Right kidney (tissue), 1 donor: ENCODE results near the gene ERCC3.
"Not testable (repeated sequence)": the region's sequence is repeated elsewhere in the genome, so short reads cannot be mapped to it uniquely, and the experiment has no call there.

ENCODE experiments used
- DNase-seq: peaks from one replicate; pipeline ENCODE4 v3.0.0-alpha.2; 2016

Gene ERCC3

DNA sequence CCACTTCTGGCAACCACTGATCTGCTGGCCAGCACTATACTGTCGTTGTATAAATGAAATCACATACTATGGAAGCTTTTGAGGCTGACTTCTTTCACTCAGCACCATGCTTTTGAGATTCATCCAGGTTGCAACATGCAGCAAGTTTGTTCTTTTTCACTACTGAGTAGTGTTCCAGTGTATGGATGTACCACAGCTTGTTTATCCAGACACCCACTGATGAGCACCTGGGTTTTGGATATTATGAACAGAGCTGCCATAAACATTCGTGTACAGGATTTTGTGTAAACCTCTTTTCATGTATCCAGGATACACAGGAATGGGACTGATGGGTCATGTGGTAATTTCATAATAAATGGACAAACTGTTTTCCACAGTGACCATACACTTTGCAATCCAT, 10.7 kb downstream of the ERCC3 start:
- no peak for DNase-seq

DNA sequence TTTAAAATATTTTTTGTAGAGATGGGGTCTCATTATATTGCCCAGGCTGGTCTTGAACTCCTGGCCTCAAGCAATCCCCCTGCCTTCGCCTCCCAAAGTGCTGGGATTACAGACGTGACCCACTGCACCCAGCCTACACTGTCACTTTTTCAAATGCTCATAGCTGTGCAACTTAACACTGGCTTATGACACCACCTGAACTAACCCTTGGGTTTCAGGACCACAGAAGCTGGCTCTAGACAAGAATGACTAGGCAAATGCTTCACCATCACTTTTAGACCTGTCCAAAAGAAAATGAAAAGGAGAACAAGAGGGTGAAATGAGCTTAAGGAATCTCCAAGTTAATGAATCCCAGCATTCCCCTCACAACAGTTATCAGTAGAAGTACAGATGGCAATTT, 13.3 kb downstream of the ERCC3 start:
- no peak for DNase-seq

DNA sequence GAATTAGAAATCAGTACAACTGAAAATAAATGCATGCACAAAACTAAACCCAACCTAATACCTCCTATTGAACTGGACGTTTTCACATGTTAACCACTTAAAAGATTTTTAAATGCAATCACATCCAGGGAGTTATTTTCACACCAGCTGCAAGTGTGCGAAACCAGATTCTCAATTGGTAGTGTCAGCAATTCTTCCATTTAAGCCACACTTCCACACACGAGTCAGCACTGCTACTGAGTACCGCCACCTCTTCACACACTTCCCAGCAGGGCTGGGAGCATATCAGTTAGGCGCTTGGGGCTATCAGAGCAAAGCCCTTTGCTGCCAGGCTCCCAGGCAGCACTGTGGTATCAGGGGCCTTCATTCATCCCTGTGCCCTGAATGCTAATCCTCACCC, 14.2 kb downstream of the ERCC3 start:
- no peak for DNase-seq

DNA sequence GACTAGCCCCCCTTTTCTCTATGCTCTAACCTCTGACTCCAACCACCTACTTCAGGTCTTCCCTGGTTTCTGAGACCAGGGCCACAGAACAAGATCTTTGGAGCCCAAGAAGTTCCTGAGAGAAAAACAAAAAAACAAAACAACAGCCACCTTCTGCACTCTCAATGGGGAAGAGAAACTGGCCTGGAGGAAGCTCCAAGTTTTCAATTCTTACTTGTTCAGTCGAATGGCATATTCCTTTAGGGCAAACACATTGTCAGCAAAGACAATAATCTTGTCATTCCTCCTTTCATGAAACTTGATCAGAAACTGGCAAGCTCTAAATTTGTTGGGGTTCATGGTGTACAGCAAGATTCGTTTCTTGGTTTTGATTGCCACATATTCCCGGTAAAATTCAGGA, 15.0 kb downstream of the ERCC3 start:
- DNase-seq, result no peak

DNA sequence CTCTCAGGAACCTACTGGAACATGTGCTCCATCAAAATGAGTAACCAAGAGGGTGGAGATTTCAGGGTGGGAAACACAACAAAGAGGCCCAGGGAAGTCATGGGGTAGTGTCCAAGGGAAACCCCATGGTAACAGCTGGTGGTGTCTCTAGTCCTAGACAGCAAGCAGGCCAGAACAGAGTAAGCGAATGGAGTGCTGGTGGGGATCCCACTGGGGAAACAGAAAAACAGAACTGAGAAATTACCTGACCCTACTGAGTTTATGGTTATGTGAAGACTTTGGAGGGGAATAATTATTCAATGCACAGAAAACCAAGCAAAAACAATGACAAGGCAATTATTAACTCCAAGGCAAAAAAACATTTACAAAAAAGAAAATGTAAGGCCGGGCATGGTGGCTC, 16.9 kb downstream of the ERCC3 start:
- no peak for DNase-seq

DNA sequence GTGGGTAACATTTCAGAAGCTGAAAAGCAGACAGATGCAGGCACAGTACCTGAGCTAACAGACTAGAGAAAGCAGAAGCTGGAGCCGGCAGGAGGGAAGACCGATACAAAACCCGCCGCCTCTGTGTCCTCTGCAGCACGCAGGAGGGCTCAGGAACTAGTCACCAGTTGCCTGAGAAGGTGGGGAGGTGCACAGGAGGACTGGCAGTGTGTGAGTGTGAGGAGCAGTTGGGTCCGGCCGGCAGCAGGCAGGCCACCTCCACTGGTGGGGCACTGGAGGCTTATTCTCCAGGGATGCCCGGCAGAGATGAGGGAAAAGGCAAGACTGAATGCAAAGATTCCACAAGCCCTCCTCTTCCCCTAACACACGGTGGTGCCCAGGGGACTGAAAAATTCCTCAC, 18.2 kb downstream of the ERCC3 start:
- no peak for DNase-seq

DNA sequence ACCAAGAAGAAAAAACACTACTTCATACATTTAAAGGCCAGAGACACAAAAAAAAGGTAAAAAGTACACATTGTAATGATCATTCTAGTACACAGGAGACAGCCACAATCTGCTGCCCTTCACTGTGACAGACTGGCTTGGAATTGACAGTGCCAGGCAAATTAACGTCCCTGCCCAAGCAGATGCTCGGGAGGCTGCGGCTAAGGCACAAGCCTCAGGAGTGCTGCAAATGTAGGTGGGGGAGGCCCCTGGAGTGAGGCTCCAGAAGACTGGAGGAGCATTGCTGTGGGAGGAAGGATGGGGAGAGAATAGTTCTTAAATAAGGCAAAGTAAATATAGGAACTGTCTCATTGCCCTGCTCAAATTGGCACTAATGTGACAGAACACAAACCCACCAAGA, 18.6 kb downstream of the ERCC3 start:
- no peak for DNase-seq

DNA sequence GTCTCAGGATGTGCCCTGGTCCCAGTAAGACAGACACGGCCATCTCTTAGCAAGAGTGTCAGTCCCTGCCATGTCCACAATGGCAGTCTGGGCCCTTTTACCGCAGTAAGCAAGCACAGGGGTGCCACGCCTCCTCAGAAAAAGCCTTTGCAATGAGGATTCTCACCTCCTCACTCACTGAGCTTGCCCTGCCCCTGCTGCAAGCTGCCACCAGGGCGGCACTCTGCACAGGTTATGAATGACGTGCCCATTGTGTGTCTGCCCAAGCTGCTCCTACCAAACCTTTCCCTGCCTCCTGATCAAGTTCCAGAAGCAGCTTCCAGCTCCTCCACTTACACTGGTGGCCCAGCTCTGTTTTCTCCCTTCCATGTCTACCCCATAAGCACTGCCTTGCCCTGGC, 23.3 kb downstream of the ERCC3 start:
- DNase-seq, result no peak

DNA sequence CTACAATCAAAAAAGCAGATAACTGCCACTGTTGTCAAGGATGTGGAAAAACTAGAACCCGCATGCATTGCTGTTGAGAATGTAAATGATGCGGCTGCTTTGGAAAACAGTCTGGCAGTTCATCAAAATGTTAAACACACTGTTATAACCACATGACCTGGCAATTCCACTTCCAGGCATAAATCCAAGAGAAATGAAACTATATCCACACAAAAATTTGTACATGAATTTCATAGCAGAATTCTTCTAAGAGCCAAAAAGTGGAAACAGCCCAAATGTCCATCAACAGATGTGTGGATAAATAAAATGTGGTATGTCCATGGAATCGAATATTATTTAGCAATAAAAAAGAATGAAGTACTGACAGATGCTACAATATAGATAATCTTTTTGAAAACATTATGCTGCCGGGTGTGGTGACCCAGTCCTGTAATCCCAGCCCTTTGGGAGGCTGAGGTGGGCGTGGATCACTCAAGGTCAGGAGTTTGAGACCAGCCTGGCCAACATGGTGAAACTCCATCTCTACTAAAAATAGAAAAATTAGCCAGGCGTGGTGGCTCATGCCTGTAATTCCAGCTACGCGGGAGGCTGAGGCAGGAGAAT, 32.0 kb downstream of the ERCC3 start:
- DNase-seq, result no peak

DNA sequence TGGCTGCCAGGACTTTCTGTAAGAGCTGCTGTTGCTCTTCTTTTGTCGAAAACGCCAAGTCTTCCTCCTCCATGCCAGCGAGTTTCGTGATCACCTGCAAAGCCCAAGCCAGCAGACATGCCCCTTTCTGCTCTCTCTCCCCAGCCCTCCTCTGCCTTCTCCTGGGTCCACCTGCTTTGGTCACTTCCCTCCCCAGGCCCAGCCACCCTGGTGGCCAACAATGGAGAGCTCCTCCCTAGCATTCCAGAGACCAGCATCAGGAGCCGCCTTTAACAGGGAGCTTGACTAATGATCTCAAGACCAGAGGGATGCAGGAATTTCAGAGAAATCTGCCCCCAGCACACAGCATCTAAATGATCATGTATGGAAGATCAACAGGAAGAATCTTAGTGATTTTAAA, 34.6 kb downstream of the ERCC3 start:
- DNase-seq, result no peak

DNA sequence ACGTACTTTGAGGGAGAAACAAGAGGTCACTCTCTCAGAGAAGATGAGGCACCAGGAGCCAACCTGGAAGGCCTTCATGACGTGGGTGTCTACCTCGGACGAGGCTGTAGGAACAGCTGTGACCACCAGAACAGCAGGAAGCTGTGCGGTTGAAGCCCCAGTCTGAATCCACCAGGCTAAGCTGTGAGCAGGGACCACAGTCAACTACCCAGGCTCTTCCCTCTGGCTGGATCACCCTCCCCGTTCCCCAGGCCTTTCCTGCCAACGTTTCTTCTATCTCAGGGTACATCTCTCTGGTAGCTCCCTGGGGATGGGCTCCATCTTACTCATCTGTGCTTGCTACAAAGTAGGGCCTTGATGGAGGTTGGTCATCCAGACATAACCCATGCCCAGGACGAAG, 37.1 kb downstream of the ERCC3 start:
- DNase-seq, result no peak

DNA sequence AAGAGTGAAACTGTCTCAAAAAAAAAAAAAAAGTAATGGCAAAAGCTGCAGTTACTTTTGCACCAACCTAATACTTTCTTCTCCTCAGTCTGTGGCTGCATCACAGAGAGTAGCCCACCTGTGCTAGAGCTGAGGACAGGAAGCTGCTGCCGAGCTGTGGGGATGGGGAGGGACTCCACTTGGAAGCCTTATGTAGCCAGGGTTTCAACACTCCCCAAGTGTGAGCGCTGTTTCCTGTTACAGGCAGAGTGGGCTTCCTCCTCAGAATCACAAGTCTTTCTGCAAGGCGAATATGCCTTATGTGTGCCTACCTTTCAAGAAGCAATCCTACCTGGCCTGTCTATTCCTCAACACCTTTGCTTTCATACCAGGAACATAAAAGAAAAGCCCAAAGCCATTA, 37.6 kb downstream of the ERCC3 start:
- no peak for DNase-seq

DNA sequence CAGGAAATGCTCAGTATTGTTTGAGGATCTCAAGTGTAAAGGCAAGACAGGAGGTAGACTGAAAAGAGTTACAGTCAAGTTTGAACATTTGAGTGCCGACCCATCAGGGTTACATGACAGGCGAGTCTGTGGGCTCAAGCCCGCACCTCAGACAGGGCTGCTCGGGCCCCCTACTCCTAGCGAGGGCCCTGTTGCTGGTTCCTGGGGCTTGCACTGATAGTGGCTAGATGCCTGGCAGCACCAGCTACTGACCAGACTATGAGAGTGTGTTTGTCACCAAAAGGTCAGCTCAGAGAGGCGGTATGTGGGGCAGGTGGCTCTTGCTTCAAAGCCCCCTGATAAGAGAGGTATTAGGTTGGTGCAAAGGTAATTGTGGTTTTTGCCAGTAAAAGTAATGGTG, 38.2 kb downstream of the ERCC3 start:
- no peak for DNase-seq

DNA sequence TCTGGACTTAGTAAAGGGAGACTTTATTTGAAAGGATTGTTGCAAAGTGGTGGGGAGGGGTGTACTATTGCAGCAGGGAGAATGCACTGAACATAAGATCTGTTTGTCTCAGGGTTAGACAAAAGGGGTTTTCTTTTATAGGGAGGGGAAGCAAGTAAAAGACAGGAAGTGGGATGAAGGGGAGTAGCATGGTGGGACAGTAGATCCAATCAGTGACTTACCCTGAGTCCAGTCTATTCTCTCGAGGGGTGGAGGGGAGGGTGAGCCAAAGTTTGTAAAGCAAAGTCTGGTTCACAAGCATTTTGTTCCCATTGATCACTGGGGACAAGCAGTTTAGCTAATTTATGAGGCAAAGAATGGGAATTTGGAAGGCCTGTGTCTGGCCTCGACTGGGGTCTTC, 38.8 kb downstream of the ERCC3 start:
- DNase-seq, result no peak

DNA sequence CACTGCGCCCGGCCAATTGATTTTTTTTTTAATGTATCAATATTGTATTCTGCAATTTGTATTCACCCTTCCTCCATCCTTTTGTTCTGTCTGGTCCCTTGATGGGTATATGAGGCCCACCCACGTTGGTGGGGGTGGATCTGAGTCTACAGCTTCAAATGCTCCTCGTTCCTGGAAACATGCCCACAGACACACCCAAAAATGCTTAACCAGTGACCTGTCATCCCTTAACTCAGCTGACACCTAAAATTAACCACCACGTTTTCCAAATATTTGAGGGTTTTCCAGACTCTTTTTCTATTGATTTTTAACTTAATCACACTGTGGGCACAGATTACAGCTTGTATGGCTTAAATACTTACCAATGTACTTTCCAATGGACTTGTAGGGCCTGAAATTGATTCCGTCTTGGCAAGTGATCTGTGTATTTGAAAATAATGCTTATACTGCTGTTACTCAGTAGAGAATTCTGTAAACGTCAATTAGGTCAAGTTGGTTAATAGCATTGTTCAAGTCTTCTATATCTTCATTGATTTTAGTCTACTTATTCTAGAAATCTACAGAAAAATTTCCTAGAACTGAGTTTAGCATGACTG, 39.5 kb downstream of the ERCC3 start:
- DNase-seq, result no peak

DNA sequence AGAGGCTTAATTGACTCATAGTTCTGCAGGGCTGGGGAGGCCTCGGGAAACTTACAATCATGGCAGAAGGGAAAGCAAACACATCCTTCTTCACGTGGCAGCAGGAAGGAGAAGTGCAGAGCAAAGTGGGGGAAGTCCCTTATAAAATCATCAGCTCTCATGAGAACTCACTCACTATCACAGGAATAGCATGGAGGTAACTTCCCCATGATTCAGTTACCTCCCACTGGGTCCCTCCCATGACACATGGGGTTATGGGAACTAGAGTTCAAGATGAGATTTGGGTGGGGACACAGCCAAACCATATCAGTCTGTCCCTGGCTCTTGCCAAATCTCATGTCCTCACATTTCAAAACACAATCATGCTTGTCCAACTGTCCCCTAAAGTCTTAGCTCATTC, 52.8 kb downstream of the ERCC3 start:
- not testable (repeated sequence) for DNase-seq

DNA sequence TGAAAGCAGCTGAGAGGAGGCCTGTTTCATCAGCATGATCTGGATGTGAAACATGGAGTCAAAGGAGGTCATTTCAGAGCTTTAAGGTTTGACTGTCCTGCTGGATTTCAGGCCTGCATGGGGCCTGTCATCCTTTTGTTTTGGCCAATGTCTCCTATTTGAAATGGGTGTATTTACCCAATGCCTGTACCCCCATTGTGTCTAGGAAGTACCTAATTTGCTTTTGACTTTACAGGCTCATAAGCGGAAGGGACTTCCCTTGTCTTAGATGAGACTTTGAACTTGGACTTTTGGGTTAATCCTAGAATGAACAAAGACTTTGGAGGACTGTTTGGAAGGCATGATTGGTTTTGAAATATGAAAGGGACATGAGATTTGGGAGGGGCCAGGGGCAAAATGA, 54.5 kb downstream of the ERCC3 start:
- DNase-seq, result no peak

DNA sequence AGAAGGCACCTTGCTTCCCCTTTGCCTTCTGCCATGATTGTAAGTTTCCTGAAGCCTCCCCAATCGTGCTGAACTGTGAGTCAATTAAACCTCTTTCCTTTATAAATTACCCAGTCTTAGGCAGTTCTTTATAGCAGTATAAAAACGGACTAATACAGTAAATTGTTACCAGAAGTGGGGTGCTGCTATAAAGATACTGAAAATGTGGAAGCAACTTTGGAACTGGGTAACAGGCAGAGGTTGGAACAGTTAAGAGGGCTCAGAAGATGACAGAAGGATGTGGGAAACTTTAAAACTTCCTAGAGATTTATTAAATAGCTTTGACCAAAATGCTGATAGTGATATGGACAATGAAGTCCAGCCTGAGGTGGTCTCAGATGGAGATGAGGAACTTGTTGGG, 56.2 kb downstream of the ERCC3 start:
- not testable (repeated sequence) for DNase-seq

DNA sequence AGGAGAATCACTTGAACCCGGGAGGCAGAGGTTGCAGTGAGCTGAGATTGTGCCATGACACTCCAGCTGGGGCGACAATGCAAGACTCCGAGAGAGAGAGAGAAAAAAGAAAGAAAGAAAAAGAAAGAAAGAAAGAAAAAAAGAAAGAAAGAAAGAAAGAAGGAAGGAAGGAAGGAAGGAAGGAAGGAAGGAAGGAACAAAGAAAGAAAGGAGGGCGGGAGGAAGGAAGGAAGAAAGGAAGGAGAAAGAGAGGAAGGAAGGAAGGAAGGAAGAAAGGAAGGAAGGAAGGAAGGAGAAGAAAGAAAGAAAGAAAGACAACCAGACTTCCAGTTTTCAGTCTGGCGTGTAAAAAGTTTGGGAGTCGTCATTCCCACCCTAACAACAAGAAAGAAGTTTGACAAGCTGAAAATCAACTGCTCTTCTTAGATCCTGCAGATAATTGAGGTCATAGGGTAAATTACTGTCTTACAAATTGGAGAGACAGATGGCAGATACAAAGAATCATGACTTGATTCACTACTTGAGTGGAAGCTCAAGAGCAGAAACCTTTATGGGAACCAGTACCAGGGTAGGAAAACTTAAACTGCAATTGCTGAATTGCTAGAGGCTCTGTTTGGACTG, 58.8 kb downstream of the ERCC3 start:
- DNase-seq, result no peak

DNA sequence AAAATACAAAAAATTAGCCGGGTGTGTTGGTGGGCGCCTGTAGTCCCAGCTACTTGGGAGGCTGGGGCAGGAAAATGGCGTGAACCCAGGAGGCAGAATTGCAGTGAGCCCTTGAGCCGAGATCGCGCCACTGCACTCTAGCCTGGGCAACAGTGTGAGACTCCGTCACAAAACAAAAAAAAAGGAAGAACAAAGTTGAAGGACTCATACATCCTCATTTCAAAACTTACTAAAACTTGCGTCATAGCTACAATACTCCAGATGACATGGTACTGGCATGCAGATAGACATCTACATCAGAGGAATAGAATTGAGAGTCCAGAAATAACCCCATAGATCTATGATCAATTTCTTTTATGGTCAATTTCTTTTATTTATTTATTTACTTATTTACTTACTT, 60.2 kb downstream of the ERCC3 start:
- DNase-seq, result no peak

DNA sequence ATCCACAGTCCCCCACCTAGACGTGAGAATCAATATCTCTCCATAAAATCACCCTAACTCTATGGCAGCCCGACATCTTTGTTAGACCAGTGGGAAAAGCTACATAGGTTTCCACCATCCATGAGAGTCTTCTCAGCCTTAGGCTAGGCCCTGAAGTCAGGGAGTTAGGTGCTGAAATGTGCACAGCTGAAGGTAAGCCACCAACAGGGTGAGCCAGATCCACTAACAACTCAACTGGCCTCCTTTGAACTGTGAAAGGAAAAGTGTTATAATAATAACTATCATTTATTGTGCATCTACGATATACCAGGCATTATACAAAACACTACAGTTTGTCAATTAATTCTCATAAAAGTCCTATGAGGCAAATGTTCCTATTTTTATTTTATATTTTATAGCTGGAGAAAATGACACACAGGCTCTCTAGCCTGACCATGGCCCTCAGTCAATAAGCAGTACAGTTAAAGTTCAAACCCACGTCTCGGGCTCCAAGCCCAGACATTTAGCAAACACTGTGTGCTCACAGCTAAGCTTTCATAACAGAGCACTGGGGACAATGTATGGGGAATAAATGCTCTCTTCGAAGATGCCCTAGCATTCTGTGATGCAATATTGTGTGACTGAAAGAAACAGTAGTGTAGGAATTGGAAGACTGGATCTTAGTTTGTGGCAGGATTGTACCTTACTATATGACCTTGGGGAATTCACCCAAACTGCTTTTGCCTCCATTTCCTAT, 62.6 kb downstream of the ERCC3 start:
- DNase-seq, result no peak

DNA sequence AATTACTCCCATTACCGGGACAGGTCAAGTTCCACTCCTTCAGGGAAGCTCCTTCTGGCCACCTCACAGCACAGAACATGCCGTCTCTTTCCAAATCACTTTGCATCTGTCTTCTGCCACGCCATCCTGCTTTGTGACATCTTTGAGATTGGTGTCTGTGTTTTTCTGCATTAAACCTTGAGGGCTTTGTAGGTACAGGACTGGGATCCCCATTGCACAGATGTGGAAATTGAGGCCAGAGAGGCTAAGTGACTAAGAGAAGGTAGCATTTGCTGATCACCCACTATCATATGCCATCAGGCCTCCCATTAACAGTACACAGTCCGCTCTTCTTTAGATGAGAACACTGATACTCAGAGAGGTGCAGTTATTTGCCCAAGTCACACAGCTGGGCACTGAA, 64.4 kb downstream of the ERCC3 start:
- no peak for DNase-seq

DNA sequence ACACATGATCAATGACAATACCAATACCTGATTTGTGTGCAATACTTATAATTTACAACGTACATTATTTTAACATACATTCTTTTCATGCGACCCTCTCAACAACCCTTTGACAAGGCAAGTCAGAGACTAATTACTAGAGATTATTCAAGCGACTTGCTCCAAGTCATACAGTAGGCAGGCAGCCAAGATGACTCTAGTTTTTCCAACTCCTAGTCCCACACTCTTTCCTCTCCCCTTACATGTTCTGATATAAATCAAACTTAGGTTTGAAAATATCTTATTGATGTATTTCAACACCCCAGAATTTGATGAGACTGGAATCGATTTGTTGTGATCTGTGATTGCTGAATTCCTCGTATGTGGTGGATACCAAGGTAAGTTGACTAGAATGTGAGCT, 65.8 kb downstream of the ERCC3 start:
- DNase-seq, result no peak

DNA sequence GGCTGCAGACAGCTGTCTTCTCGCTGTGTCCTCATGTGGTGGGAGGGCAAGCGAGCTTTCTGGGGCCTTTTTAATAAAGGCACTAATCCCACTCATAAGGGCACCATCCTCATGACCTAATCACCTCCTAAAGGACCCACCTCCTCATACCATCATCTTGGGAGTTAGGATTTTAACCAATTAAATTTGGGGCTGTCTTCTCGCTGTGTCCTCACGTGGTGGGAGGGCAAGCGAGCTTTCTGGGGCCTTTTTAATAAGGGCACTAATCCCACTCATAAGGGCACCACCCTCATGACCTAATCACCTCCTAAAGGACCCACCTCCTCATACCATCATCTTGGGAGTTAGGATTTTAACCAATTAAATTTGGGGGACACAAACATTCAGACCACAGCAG, 66.7 kb downstream of the ERCC3 start:
- not testable (repeated sequence) for DNase-seq
